H1 (cell line): ENCODE results near the gene BTBD16. TPM values are rescaled to one million over a fixed set of nuclear protein-coding genes. Genes with fewer than 3 reads are reported as not detected.

Experiments
- CTCF ChIA-PET: fragments of 300-600 bp; sonication (Branson Sonifier 250); formaldehyde crosslinking; loops from one replicate; lab custom pipeline; 2021; ENCODE audit not compliant: partially characterized antibody; lab: Charles Lee
- POLR2A ChIA-PET: fragments of 300-600 bp; sonication (Branson Sonifier 250); formaldehyde crosslinking; loops from one replicate; lab custom pipeline; 2021; ENCODE audit warnings: inconsistent platforms; ENCODE audit not compliant: partially characterized antibody; lab: Charles Lee
- DNase-seq, 2 experiments: peaks; one replicate each; pipeline versions ENCODE4 v3.0.0 to v3.0.0-alpha.2; 2010 to 2022; ENCODE audit warnings: low spot score in 2 of 2, low read depth in 1 of 2, mixed read lengths in 1 of 2
- FAIRE-seq: peaks from 2 replicates; lab custom pipeline; 2011; peaks lifted over from hg19 to GRCh38; lab: Jason Lieb, UNC
- H2AFZ ChIP-seq: 2 replicates; pipeline ENCODE4 v1.8.1; 2012; ENCODE audit warnings: low read length, inconsistent platforms
- H2AK5ac ChIP-seq: 2 replicates; pipeline ENCODE4 v1.6.1; 2013; ENCODE audit warnings: low read depth, low read length
- H2BK120ac ChIP-seq: replicated peaks from 2 replicates; pipeline ENCODE3; 2013; ENCODE audit warnings: low read depth, low read length, inconsistent platforms
- H2BK12ac ChIP-seq: 2 replicates; pipeline ENCODE4 v1.6.1; 2013; ENCODE audit warnings: low read depth, low read length
- H2BK15ac ChIP-seq: 2 replicates; pipeline ENCODE4 v1.6.1; 2013; ENCODE audit warnings: low read length
- H2BK20ac ChIP-seq: 2 replicates; pipeline ENCODE4 v1.6.1; 2013; ENCODE audit warnings: low read length
- H2BK5ac ChIP-seq: 2 replicates; pipeline ENCODE4 v1.6.1; 2013; ENCODE audit warnings: low read depth, low read length
- H3K14ac ChIP-seq: 2 replicates; pipeline ENCODE4 v1.6.1; 2013; ENCODE audit warnings: inconsistent platforms; ENCODE audit not compliant: insufficient read length
- H3K18ac ChIP-seq: 2 replicates; pipeline ENCODE4 v1.6.1; 2013; ENCODE audit warnings: low read length; ENCODE audit errors: extremely low read depth
- H3K23ac ChIP-seq: 2 replicates; pipeline ENCODE4 v1.6.1; 2013; ENCODE audit warnings: inconsistent platforms; ENCODE audit not compliant: insufficient read length
- H3K23me2 ChIP-seq: 2 replicates; pipeline ENCODE4 v1.6.1; 2013; ENCODE audit warnings: low read depth, low read length
- H3K27ac ChIP-seq: 2 replicates; pipeline ENCODE4 v1.6.1; 2011; ENCODE audit warnings: low read depth, low read length, inconsistent platforms
- H3K27me3 ChIP-seq, 4 experiments: replicated peaks in 1 of 4; 1 replicate in 1 of 4; 2 replicates in 3 of 4; pipeline versions ENCODE4 v1.6.1 to v1.8.1; 2011 to 2013; ENCODE audit warnings: low read length in 3 of 4, mild to moderate bottlenecking in 3 of 4, inconsistent platforms in 2 of 4, mixed read lengths in 2 of 4, moderate library complexity in 1 of 4; ENCODE audit not compliant: control insufficient read depth in 3 of 4, insufficient read depth in 3 of 4; ENCODE audit errors: extremely low read depth in 1 of 4
- H3K36me3 ChIP-seq, 4 experiments: 2 replicates each; pipeline versions ENCODE4 v1.6.1 to v1.8.1; 2011 to 2013; ENCODE audit warnings: mild to moderate bottlenecking in 4 of 4, low read length in 3 of 4, moderate library complexity in 2 of 4, control low read depth in 1 of 4, inconsistent platforms in 1 of 4; ENCODE audit not compliant: insufficient read depth in 4 of 4, control insufficient read depth in 2 of 4
- H3K4ac ChIP-seq: replicated peaks from 2 replicates; pipeline ENCODE3; 2013; ENCODE audit warnings: low read length, low read depth, mixed read lengths, inconsistent platforms; ENCODE audit not compliant: insufficient read length
- H3K4me1 ChIP-seq, 4 experiments: replicated peaks in 1 of 4; 1 replicate in 1 of 4; 2 replicates in 3 of 4; pipeline versions ENCODE4 v1.6.1 to v1.8.1; 2011 to 2013; ENCODE audit warnings: low read length in 3 of 4, inconsistent platforms in 2 of 4, mixed read lengths in 1 of 4; ENCODE audit not compliant: insufficient read depth in 4 of 4, control insufficient read depth in 3 of 4
- H3K4me2 ChIP-seq, 2 experiments: 2 replicates each; pipeline versions ENCODE4 v1.6.1 to v1.8.1; 2011 to 2013; ENCODE audit warnings: low read depth in 2 of 2, low read length in 2 of 2, control low read depth in 1 of 2, inconsistent platforms in 1 of 2, mild to moderate bottlenecking in 1 of 2; ENCODE audit not compliant: insufficient read depth in 1 of 2
- H3K4me3 ChIP-seq, 4 experiments: fragments of 200-600, 300-600 bp in 1 of 4; sonication (generic), shearing (Covaris generic), sonication (Bioruptor Twin) in 1 of 4; 2 replicates each; pipeline versions ENCODE4 v1.5.1 to v1.8.1; 2011 to 2016; ENCODE audit warnings: low read length in 4 of 4, low read depth in 3 of 4, control low read depth in 2 of 4, inconsistent platforms in 2 of 4, mild to moderate bottlenecking in 2 of 4, mixed read lengths in 1 of 4, moderate library complexity in 1 of 4; ENCODE audit not compliant: insufficient read depth in 2 of 4; ENCODE audit errors: extremely low read depth in 1 of 4
- H3K56ac ChIP-seq: replicated peaks from 2 replicates; pipeline ENCODE3; 2013; ENCODE audit warnings: low read depth, mild to moderate bottlenecking, mixed read lengths, low read length, inconsistent platforms; ENCODE audit not compliant: insufficient read length
- H3K79me1 ChIP-seq: 2 replicates; pipeline ENCODE4 v1.6.1; 2013; ENCODE audit warnings: low read depth, low read length, control low read depth
- H3K79me2 ChIP-seq, 2 experiments: 2 replicates each; pipeline versions ENCODE4 v1.6.1 to v1.8.1; 2012 to 2013; ENCODE audit warnings: low read length in 2 of 2, mild to moderate bottlenecking in 2 of 2, inconsistent platforms in 1 of 2; ENCODE audit not compliant: insufficient read depth in 2 of 2, control insufficient read depth in 1 of 2
- H3K9ac ChIP-seq, 4 experiments: replicated peaks in 1 of 4; 1 replicate in 1 of 4; 2 replicates in 3 of 4; pipeline versions ENCODE4 v1.6.1 to v1.8.1; 2011 to 2013; ENCODE audit warnings: low read depth in 3 of 4, low read length in 3 of 4, control low read depth in 2 of 4, mild to moderate bottlenecking in 2 of 4, moderate library complexity in 2 of 4, inconsistent platforms in 1 of 4; ENCODE audit errors: extremely low read depth in 1 of 4
- H3K9me3 ChIP-seq, 2 experiments: 2 replicates each; pipeline versions ENCODE4 v1.6.1 to v1.8.1; 2012 to 2013; ENCODE audit warnings: mild to moderate bottlenecking in 2 of 2, moderate library complexity in 2 of 2, control low read depth in 1 of 2, inconsistent platforms in 1 of 2, low read depth in 1 of 2, low read length in 1 of 2, mixed read lengths in 1 of 2; ENCODE audit not compliant: insufficient read depth in 2 of 2
- H4K20me1 ChIP-seq, 2 experiments: replicated peaks in 1 of 2; 2 replicates each; pipeline versions ENCODE3 to v1.8.1; 2011 to 2013; ENCODE audit warnings: inconsistent platforms in 2 of 2, low read length in 2 of 2, mild to moderate bottlenecking in 1 of 2; ENCODE audit not compliant: insufficient read depth in 2 of 2, control insufficient read depth in 1 of 2
- H4K5ac ChIP-seq: 2 replicates; pipeline ENCODE4 v1.6.1; 2013; ENCODE audit warnings: low read length, low read depth, mixed read lengths, inconsistent platforms; ENCODE audit not compliant: insufficient read length
- H4K8ac ChIP-seq: 2 replicates; pipeline ENCODE4 v1.8.0; 2013; ENCODE audit warnings: mild to moderate bottlenecking, moderate library complexity, low read length, inconsistent platforms; ENCODE audit not compliant: insufficient read depth; ENCODE audit errors: extremely low read depth
- H4K91ac ChIP-seq: replicated peaks from 2 replicates; pipeline ENCODE3; 2013; ENCODE audit warnings: low read length, mixed read lengths, inconsistent platforms; ENCODE audit not compliant: insufficient read length
- POLR2AphosphoS5 ChIP-seq: IDR thresholded peaks from 2 replicates; pipeline ENCODE4 v1.6.1; 2011; ENCODE audit warnings: low read depth, low read length
- SP1 ChIP-seq: IDR thresholded peaks from 2 replicates; pipeline ENCODE4 v1.6.1; 2011; ENCODE audit warnings: low read depth, low read length
- WGBS, 2 experiments: shearing (Covaris generic) in 1 of 2; methylation state at CpG; one replicate each; pipeline versions ENCODE4 v1.1.6 to v1.1.7; 2013 to 2015; ENCODE audit warnings: low lambda C conversion rate in 2 of 2, mixed read lengths in 2 of 2, inconsistent platforms in 1 of 2, low coverage in 1 of 2, missing lambda C conversion rate in 1 of 2; ENCODE audit not compliant: insufficient replicate concordance in 2 of 2, insufficient coverage in 1 of 2, insufficient read length in 1 of 2; ENCODE audit errors: extremely low coverage in 1 of 2, missing lambda C conversion rate in 1 of 2; 5-methylcytosine and 5-hydroxymethylcytosine counted together
- polyA plus RNA-seq, 7 experiments: library from polyadenylated mRNA; depleted of rRNA in 3 of 7; stranded (reverse) in 5 of 7; unstranded in 2 of 7; fragments of >200 nt in 5 of 7; fragments of 200-250 nt in 2 of 7; gene quantifications; 1 replicate in 5 of 7; 2 replicates in 1 of 7; 4 replicates in 1 of 7; pipeline versions ENCODE4 v1.2.1 to v1.2.3, GENCODE V29; 2011 to 2013; ENCODE audit warnings: missing spikeins in 2 of 7, mixed read lengths in 2 of 7
- total RNA-seq: library from RNA; stranded (reverse); fragmentation: NEBNext Ultra II Directional; extraction: Animal tissue kit (Norgen Biotek cat#: 25700); gene quantifications from 2 replicates; pipeline ENCODE4 v1.2.1, GENCODE V29; 2021

The BTBD16 gene
- total and polyA plus RNA-seq, 2 of the 8 experiments (the other 6 are each of a cell fraction or from before 2014, with no cell fraction given): 0.05 TPM; not detected in 1

DNA sequence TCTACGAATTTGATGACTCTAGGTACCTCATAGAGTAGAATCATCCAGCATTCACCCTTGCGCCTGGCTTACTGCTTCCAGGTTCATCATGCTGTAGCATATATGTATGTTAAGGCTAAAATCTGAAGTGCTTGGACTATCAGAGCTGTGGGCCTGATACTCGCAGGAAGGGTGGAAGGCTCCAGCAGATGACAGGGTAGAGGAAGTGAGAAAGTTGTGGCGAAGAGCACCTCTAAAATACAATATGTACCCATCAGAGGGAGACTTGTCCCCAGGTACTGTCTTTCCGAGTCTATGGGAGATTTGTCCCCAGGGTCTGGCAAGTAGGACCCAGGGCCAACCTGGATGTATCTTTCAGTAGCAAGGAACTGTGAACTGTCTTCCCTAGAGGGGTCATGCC lies 55.3 kb downstream of the BTBD16 start:
- Histone ChIP-seq H3K27ac (no peak overlapping the region), H3K79me2 (no peaks in the 10 kb centered on the region), H3K9ac (no peak overlapping the region), H2AK5ac (no peak overlapping the region), H3K4me3 (no peak overlapping the region)
- TF ChIP-seq POLR2AphosphoS5: no peak
- TF ChIP-seq SP1: no peak
- TF ChIP-seq, all 59 proteins: peak for 0
- Histone ChIP-seq H2AFZ (no peak overlapping the region), H3K4me2 (no peak overlapping the region), H3K18ac (no peak overlapping the region), H3K27me3 (no peaks in the 10 kb centered on the region), H3K4me1 (peaks cover 0 to 5% (median 3%) of the 10 kb centered on the region in 4 experiments; a peak in 5 of 7 replicates), H3K9me3 (no peaks in the 10 kb centered on the region), H2BK120ac (no peak overlapping the region), H2BK20ac (no peak overlapping the region), H3K56ac (no peak overlapping the region), H3K23ac (no peak overlapping the region), H4K20me1 (no peaks in the 10 kb centered on the region), H4K8ac (no peak overlapping the region), H4K91ac (no peak overlapping the region), H2BK12ac (no peak overlapping the region), H4K5ac (no peak overlapping the region), H3K23me2 (no peaks in the 10 kb centered on the region), H3K79me1 (no peaks in the 10 kb centered on the region), H3K4ac (no peak overlapping the region), H2BK5ac (no peak overlapping the region), H3K14ac (no peak overlapping the region), H2BK15ac (no peak overlapping the region), H3K36me3 (no peaks in the 10 kb centered on the region)
- DNase-seq: no peak
- 88% methylated on average over 5 of the region's 5 CpGs; no CpG with 5 or more reads in 1 of the 2 experiments for WGBS, 2 experiments
- no peak for FAIRE-seq
- ChIA-PET POLR2A (no interaction called here), CTCF (no interaction called here)
